Activated CD4-positive, alpha-beta T cell treated with anti-CD3 and anti-CD28 coated beads, Interleukin-2, Interleukin-6, amounts not matched to agents 100 ng/mL and 50 ng/mL, durations not matched to agents 16 hours and 8 hours (primary cell): ENCODE results near the gene RNF113B.

Source experiments
- DNase-seq: peaks from one replicate; pipeline ENCODE4 v3.0.0-alpha.2; 2020

RNF113B gene

GRCh38 chr13:98176777-98177608, at the start of gene RNF113B:
Gene RNF113B, minus strand, starts transcription at chr13:98177269. Its CDS starts 33 bp downstream, at chr13:98177236.
- no peak for DNase-seq

GRCh38 chr13:98226496-98226895, 49.4 kb upstream of the RNF113B start:
- no peak for DNase-seq

GRCh38 chr13:98225036-98225940, 48.2 kb upstream of the RNF113B start:
- DNase-seq = no peak

GRCh38 chr13:98224557-98224956, 47.5 kb upstream of the RNF113B start:
- DNase-seq = no peak

GRCh38 chr13:98223741-98224140, 46.7 kb upstream of the RNF113B start:
- no peak for DNase-seq

GRCh38 chr13:98222816-98223215, 45.7 kb upstream of the RNF113B start:
- no peak for DNase-seq

- no peak for DNase-seq
These were observed 45.0 kb upstream of the RNF113B start for GRCh38 chr13:98222081-98222554.

GRCh38 chr13:98221234-98221633, 44.2 kb upstream of the RNF113B start:
- DNase-seq = no peak

- no peak for DNase-seq
These were observed 43.3 kb upstream of the RNF113B start for GRCh38 chr13:98220271-98220791.

GRCh38 chr13:98219685-98220084, 42.6 kb upstream of the RNF113B start:
- DNase-seq = no peak

GRCh38 chr13:98217597-98217996, 40.5 kb upstream of the RNF113B start:
- DNase-seq = no peak

GRCh38 chr13:98216711-98217285, 39.7 kb upstream of the RNF113B start:
- no peak for DNase-seq

GRCh38 chr13:98216135-98216565, 39.1 kb upstream of the RNF113B start:
- no peak for DNase-seq

- DNase-seq = no peak
These were observed 38.4 kb upstream of the RNF113B start for GRCh38 chr13:98215508-98215907.

GRCh38 chr13:98214707-98215106, 37.6 kb upstream of the RNF113B start:
- no peak for DNase-seq

- DNase-seq = no peak
These were observed 37.1 kb upstream of the RNF113B start for GRCh38 chr13:98214008-98214643.

GRCh38 chr13:98213354-98213753, 36.3 kb upstream of the RNF113B start:
- no peak for DNase-seq

GRCh38 chr13:98212763-98213162, 35.7 kb upstream of the RNF113B start:
- no peak for DNase-seq

- no peak for DNase-seq
These were observed 31.5 kb upstream of the RNF113B start for GRCh38 chr13:98208606-98209005.

GRCh38 chr13:98207416-98207815, 30.3 kb upstream of the RNF113B start:
- no peak for DNase-seq

- no peak for DNase-seq
These were observed 29.9 kb upstream of the RNF113B start for GRCh38 chr13:98206946-98207345.

- DNase-seq = no peak
These were observed 27.5 kb upstream of the RNF113B start for GRCh38 chr13:98204546-98204945.
